ENCODE measurements around the gene FBXL15. TPM values are rescaled to one million over a fixed set of nuclear protein-coding genes. Genes with fewer than 3 reads are reported as not detected.

The FBXL15 gene
- polyA plus RNA-seq, 1 donor (not counting 4 experiments of a cell fraction or from before 2014, with no cell fraction given): 3.1 TPM

DNA sequence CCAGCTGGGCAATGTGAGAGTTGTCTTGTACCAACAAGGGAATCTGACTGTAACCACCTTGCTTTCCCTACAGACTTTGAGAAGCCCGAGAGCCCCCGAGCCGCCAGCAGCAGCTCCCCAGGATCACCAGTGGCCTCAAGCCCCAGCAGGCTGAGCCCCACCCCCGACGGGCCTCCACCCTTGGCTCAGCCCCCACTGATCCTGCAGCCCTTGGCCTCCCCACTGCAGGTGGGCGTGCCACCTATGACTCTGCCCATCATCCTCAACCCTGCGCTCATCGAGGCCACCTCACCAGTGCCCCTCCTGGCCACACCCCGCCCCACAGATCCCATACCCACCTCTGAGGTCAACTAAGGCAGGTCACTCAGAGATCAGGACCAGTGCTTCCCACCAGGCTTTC, 38.7 kb upstream of the FBXL15 start:
- H3K27ac ChIP-seq (ENCODE audit: control insufficient read depth, insufficient read depth, low read length): no peak overlapping the region
- no peaks in the 10 kb centered on the region for H4K20me1 ChIP-seq (ENCODE audit: control insufficient read depth, extremely low read depth, insufficient read depth, low read length)
- dilution Hi-C loops (cut with MboI; ENCODE audit: extremely low pct_ligation_motif_present, low sequenced_read_pairs): no loop called here
- no peaks in the 10 kb centered on the region for H3K9me3 ChIP-seq (ENCODE audit: control insufficient read depth, low read depth, low read length)
- no peak for DNase-seq (ENCODE audit: low read depth, low spot score)
- no peaks in the 10 kb centered on the region for H3K27me3 ChIP-seq (ENCODE audit: control insufficient read depth, extremely low read depth, insufficient read depth, low read length)
- H2AFZ ChIP-seq (ENCODE audit: control insufficient read depth, low read length): no peak overlapping the region
- H3K4me2 ChIP-seq (ENCODE audit: control insufficient read depth, extremely low read depth, insufficient read depth, low read depth, low read length): no peak overlapping the region
- FAIRE-seq: no peak
- TF ChIP-seq CTCF (optimal IDR thresholded peaks at IDR 0.05 in 1 of 3, IDR thresholded peaks at IDR 0.05 in 1 of 3, conservative IDR thresholded peaks at IDR 0.05 in 1 of 3; ENCODE audit: extremely low read depth in 1 of 3, insufficient read depth in 2 of 3, low read length in 3 of 3): no peak
- no peak for TF ChIP-seq EZH2 (IDR thresholded peaks at IDR 0.05; ENCODE audit: low read length)
- H3K36me3 ChIP-seq (ENCODE audit: control insufficient read depth in 2 of 2, extremely low read depth in 1 of 2, insufficient read depth in 2 of 2, low read length in 2 of 2): peaks cover 20 to 33% of the 10 kb centered on the region in 2 experiments
- H3K4me3 ChIP-seq (ENCODE audit: control insufficient read depth in 2 of 3, extremely low read depth in 1 of 3, insufficient read depth in 2 of 3, low read depth in 1 of 3, low read length in 3 of 3): no peak overlapping the region
- no peak overlapping the region for H3K9ac ChIP-seq (ENCODE audit: control insufficient read depth, extremely low read depth, insufficient read depth, low read length)
- H3K79me2 ChIP-seq (ENCODE audit: control insufficient read depth, insufficient read depth, low read length): no peaks in the 10 kb centered on the region
- no peaks in the 10 kb centered on the region for H3K4me1 ChIP-seq (ENCODE audit: control insufficient read depth, extremely low read depth, insufficient read depth, low read length)
- H3K9me1 ChIP-seq (ENCODE audit: control insufficient read depth, extremely low read depth, insufficient read depth, low read length): no peaks in the 10 kb centered on the region

GRCh38 chr10:102382871-102383270, 37.8 kb upstream of the FBXL15 start:
- H4K20me1 ChIP-seq (ENCODE audit: control insufficient read depth, extremely low read depth, insufficient read depth, low read length): no peaks in the 10 kb centered on the region
- H3K27ac ChIP-seq (ENCODE audit: control insufficient read depth, insufficient read depth, low read length): no peak overlapping the region
- no peaks in the 10 kb centered on the region for H3K27me3 ChIP-seq (ENCODE audit: control insufficient read depth, extremely low read depth, insufficient read depth, low read length)
- no peak for FAIRE-seq
- H3K9me1 ChIP-seq (ENCODE audit: control insufficient read depth, extremely low read depth, insufficient read depth, low read length): no peaks in the 10 kb centered on the region
- H3K9me3 ChIP-seq (ENCODE audit: control insufficient read depth, low read depth, low read length): no peaks in the 10 kb centered on the region
- H3K4me2 ChIP-seq (ENCODE audit: control insufficient read depth, extremely low read depth, insufficient read depth, low read depth, low read length): no peak overlapping the region
- dilution Hi-C loops (cut with MboI; ENCODE audit: extremely low pct_ligation_motif_present, low sequenced_read_pairs): no loop called here
- H3K4me3 ChIP-seq (ENCODE audit: control insufficient read depth in 2 of 3, extremely low read depth in 1 of 3, insufficient read depth in 2 of 3, low read depth in 1 of 3, low read length in 3 of 3): no peak overlapping the region
- no peaks in the 10 kb centered on the region for H3K4me1 ChIP-seq (ENCODE audit: control insufficient read depth, extremely low read depth, insufficient read depth, low read length)
- H3K36me3 ChIP-seq (ENCODE audit: control insufficient read depth in 2 of 2, extremely low read depth in 1 of 2, insufficient read depth in 2 of 2, low read length in 2 of 2): peaks cover 20 to 33% of the 10 kb centered on the region in 2 experiments
- DNase-seq (ENCODE audit: low read depth, low spot score): no peak
- TF ChIP-seq CTCF (optimal IDR thresholded peaks at IDR 0.05 in 1 of 3, IDR thresholded peaks at IDR 0.05 in 1 of 3, conservative IDR thresholded peaks at IDR 0.05 in 1 of 3; ENCODE audit: extremely low read depth in 1 of 3, insufficient read depth in 2 of 3, low read length in 3 of 3): no peak
- no peaks in the 10 kb centered on the region for H3K79me2 ChIP-seq (ENCODE audit: control insufficient read depth, insufficient read depth, low read length)
- no peak overlapping the region for H2AFZ ChIP-seq (ENCODE audit: control insufficient read depth, low read length)
- no peak overlapping the region for H3K9ac ChIP-seq (ENCODE audit: control insufficient read depth, extremely low read depth, insufficient read depth, low read length)

Data from keratinocyte (primary cell).